SJCRH30 (cell line): ENCODE measurements around the gene RAB26. TPM values are rescaled to one million over a fixed set of nuclear protein-coding genes. Genes with fewer than 3 reads are reported as not detected.
A peak's percentile ranks its signal among the peaks of the same experiment; 100 is the strongest.
"Not testable (repeated sequence)": the region's sequence is repeated elsewhere in the genome, so short reads cannot be mapped to it uniquely, and the experiment has no call there.

Experiments
- DNase-seq, 2 experiments: peaks; one replicate each; pipeline ENCODE4 v3.0.0-alpha.2; 2015 to 2020
- H3K27ac ChIP-seq: fragments of 250-450 bp; sonication (Bioruptor Pico); 2 replicates; pipeline ENCODE4 v1.5.1; 2020; ENCODE audit warnings: mild to moderate bottlenecking, moderate library complexity
- H3K27me3 ChIP-seq: fragments of 250-450 bp; sonication (Bioruptor Pico); 2 replicates; pipeline ENCODE4 v1.5.1; 2020; ENCODE audit warnings: mild to moderate bottlenecking, moderate library complexity
- H3K36me3 ChIP-seq: fragments of 250-450 bp; sonication (Bioruptor Pico); 2 replicates; pipeline ENCODE4 v1.5.1; 2020; ENCODE audit warnings: mild to moderate bottlenecking, moderate library complexity
- H3K4me1 ChIP-seq: fragments of 250-450 bp; sonication (Bioruptor Pico); 2 replicates; pipeline ENCODE4 v1.5.1; 2020; ENCODE audit warnings: mild to moderate bottlenecking, moderate library complexity
- H3K4me3 ChIP-seq: fragments of 250-450 bp; sonication (Bioruptor Pico); 2 replicates; pipeline ENCODE4 v1.5.1; 2020; ENCODE audit warnings: mild to moderate bottlenecking, moderate library complexity
- H3K9me3 ChIP-seq: fragments of 250-450 bp; sonication (Bioruptor Pico); replicated peaks from 2 replicates; pipeline ENCODE4 v1.5.1; 2020; ENCODE audit warnings: mild to moderate bottlenecking, moderate library complexity
- total RNA-seq: library from RNA; depleted of rRNA; stranded (reverse); fragments of >200 nt; shearing (Covaris generic); gene quantifications from 2 replicates; pipeline ENCODE4 v1.2.3, GENCODE V29; 2014

RAB26 gene
- total RNA-seq, 1 experiment from 2014 or later: 1.0 TPM

DNA sequence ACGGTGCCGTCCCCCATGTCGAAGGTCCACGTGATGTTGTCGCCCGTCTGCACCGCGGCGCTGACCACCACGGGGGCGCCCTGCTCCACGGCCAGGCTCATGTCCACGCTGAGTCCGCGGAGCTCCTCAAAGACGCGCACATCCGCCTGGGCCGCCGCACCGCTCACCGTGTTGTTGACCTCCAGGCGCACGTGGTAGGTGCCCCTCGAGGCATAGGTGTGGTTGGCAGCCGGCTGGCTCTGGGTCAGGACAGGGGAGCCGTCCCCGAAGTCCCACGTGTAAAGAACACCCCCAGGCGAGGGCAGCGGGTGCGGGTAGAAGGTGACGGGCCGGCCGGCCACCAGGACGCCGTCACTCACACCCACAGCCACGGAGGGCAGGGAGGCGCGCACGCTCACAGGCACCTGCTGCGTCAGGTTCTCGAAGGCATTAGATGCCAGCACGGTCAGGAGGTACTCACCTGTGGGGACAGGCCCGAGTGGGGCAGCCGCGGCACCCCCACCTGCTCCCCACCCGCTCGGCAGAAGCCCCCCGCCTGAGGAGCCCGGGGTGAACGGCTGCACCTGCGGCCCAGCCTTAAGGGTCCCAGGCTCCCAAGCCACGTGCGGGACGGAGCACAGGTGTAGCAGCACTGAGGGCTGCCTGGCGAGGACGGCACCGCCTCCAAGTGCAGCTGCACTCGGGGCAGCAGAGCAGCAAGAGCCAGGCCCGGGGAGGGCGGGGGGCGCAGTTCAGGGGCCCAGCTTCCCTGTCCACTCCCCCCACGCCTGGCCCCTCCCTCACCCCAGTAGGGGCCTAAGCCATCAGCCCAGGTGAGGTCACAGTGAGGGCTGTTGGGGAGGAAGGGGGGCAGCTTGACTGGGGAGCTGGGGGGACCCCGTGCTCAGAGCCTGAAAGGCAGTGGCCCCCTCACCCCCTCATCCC lies 36.8 kb upstream of the RAB26 start:
- H3K4me3 ChIP-seq, H3K36me3 ChIP-seq: not testable (repeated sequence)

GRCh38 chr16:2112539-2113106 lies 35.8 kb upstream of the RAB26 start:
- not testable (repeated sequence) for H3K9me3 ChIP-seq, H3K27me3 ChIP-seq, DNase-seq, H3K27ac ChIP-seq, H3K4me3 ChIP-seq, H3K4me1 ChIP-seq, H3K36me3 ChIP-seq

More for the DNA sequence above, 36.8 kb upstream of the RAB26 start:
- not testable (repeated sequence) for H3K27ac ChIP-seq, H3K27me3 ChIP-seq, H3K4me1 ChIP-seq, H3K9me3 ChIP-seq, DNase-seq

- H3K36me3 ChIP-seq, DNase-seq, H3K4me1 ChIP-seq, H3K9me3 ChIP-seq, H3K4me3 ChIP-seq, H3K27ac ChIP-seq, H3K27me3 ChIP-seq: not testable (repeated sequence)
Measured at GRCh38 chr16:2114225-2114624, 34.2 kb upstream of the RAB26 start.

GRCh38 chr16:2114885-2115590 lies 33.4 kb upstream of the RAB26 start:
- H3K4me3 ChIP-seq: not testable (repeated sequence)

GRCh38 chr16:2115591-2115973 lies 32.8 kb upstream of the RAB26 start:
- no peaks in the 10 kb centered on the region for H3K36me3 ChIP-seq
- H3K4me1 ChIP-seq: no peaks in the 10 kb centered on the region
- no peaks in the 10 kb centered on the region for H3K9me3 ChIP-seq
- H3K27ac ChIP-seq: no peak overlapping the region
- H3K27me3 ChIP-seq: no peaks in the 10 kb centered on the region
- no peak for DNase-seq
- H3K4me3 ChIP-seq: no peak overlapping the region

More at GRCh38 chr16:2114885-2115590, 33.4 kb upstream of the RAB26 start:
- not testable (repeated sequence) for H3K4me1 ChIP-seq, DNase-seq, H3K36me3 ChIP-seq, H3K27ac ChIP-seq, H3K9me3 ChIP-seq, H3K27me3 ChIP-seq

- not testable (repeated sequence) for H3K36me3 ChIP-seq, DNase-seq, H3K27ac ChIP-seq, H3K4me3 ChIP-seq, H3K9me3 ChIP-seq, H3K4me1 ChIP-seq, H3K27me3 ChIP-seq
Measured at GRCh38 chr16:2116428-2116827, 32.0 kb upstream of the RAB26 start.

DNA sequence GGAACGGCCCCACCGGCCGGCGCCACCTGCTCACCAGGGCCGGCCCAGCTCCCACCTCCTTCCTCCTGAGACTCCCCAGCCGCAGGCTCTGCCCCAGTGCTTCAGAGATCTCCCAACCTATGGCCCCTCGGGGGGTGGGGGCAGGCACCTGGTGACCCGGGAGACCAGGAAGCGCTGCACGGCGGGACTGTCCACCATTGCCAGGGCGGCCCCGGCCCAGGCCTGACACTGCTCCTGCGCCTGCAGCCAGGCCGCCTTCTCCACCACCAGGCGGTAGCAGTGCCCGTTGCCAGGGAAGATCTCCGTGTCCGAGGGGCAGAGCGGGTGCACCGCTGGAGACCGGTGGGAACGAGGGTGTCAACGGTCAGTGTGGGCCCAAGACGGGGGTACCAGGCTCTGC lies 31.1 kb upstream of the RAB26 start:
- H3K36me3 ChIP-seq, H3K27me3 ChIP-seq, H3K27ac ChIP-seq, H3K9me3 ChIP-seq, DNase-seq, H3K4me1 ChIP-seq, H3K4me3 ChIP-seq: not testable (repeated sequence)

GRCh38 chr16:2117960-2118722 lies 30.3 kb upstream of the RAB26 start:
- H3K27me3 ChIP-seq, H3K4me3 ChIP-seq, H3K4me1 ChIP-seq, H3K36me3 ChIP-seq, H3K27ac ChIP-seq, DNase-seq, H3K9me3 ChIP-seq: not testable (repeated sequence)

DNA sequence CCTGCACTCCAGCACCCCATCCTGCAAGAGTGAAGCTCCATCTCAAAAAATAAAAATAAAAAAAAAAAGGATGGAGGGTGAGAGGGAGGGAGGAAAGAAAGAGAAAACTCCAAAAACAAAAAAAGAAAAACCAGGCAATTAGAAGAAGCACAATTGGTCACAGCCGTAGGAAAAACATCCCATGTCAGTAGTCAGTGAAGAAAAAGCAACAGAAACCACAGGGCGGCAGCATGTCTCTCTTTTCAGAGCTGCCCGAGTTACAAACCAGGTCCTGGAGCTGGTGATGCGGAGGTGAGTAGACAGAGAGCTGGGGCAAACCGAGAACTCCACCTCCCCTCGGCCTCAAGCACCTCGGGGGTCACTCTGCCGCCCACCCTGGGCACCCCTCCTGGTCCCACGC lies 27.1 kb upstream of the RAB26 start:
- not testable (repeated sequence) for H3K27me3 ChIP-seq, H3K4me1 ChIP-seq, H3K4me3 ChIP-seq, H3K9me3 ChIP-seq, H3K36me3 ChIP-seq, H3K27ac ChIP-seq, DNase-seq

DNA sequence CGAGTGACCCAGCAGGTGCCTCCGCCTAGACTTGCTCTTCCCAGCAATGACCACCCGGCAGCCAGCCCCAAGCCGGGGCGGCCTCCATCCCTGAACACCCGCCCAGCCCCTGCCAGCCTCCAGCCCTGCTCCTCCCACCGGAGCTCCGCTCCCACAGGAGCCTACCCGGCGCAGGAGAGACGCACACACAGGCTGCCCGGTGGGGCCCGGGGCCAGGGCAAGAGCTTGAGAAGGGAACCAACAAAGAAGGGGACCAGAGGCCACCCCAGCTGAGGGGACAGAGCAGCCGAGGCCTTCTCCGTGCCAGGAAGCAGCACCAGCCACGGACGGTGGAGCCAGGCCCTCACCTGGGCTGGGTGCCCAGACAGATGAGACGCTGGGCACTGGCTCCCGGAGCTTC lies 26.6 kb upstream of the RAB26 start:
- no peaks in the 10 kb centered on the region for H3K36me3 ChIP-seq
- H3K27ac ChIP-seq: no peak overlapping the region

DNA sequence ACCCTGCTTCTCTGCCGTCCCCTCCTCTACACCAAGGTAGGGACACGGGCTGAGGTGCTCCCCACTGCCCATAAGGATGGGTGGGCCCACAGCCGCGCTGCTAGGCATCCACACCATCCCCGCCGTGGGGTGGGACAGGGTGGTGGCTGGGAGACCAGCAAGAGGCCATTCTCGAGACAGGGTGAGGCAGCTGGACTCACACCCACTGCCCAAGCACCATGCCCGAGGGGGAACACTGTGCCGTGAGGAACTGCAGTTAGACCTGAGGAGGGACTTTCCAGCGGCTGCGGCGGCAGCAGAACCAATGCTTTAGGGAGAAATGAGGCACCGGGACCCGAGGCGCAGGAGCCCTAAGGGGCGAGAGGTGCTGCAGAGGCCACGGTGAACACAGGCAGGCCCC lies 26.0 kb upstream of the RAB26 start:
- no peak for DNase-seq
- no peaks in the 10 kb centered on the region for H3K27me3 ChIP-seq
- no peak overlapping the region for H3K4me3 ChIP-seq
- H3K36me3 ChIP-seq: no peaks in the 10 kb centered on the region
- 0 out of 2 replicates have a peak, but pooled peaks cover 2% of the 10 kb centered on the region for H3K4me1 ChIP-seq
- no peaks in the 10 kb centered on the region for H3K9me3 ChIP-seq
- H3K27ac ChIP-seq: no peak overlapping the region

More for the DNA sequence above, 26.6 kb upstream of the RAB26 start:
- Histone ChIP-seq H3K9me3 (no peaks in the 10 kb centered on the region), H3K4me1 (0 out of 2 replicates have a peak, but pooled peaks cover 2% of the 10 kb centered on the region), H3K27me3 (no peaks in the 10 kb centered on the region), H3K4me3 (no peak overlapping the region)
- DNase-seq: no peak

- not testable (repeated sequence) for H3K36me3 ChIP-seq, H3K4me1 ChIP-seq, H3K27me3 ChIP-seq, H3K4me3 ChIP-seq, H3K27ac ChIP-seq, DNase-seq, H3K9me3 ChIP-seq
Measured at GRCh38 chr16:2122934-2123683, 25.3 kb upstream of the RAB26 start.

- H3K36me3 ChIP-seq, H3K4me1 ChIP-seq: not testable (repeated sequence)
- H3K27ac ChIP-seq: peak overlapping the region; percentile 97
Measured at GRCh38 chr16:2123706-2124376, 24.6 kb upstream of the RAB26 start.

GRCh38 chr16:2124377-2124693 lies 24.1 kb upstream of the RAB26 start:
- not testable (repeated sequence) for DNase-seq, H3K27me3 ChIP-seq, H3K4me1 ChIP-seq, H3K36me3 ChIP-seq, H3K9me3 ChIP-seq
- peak overlapping the region; percentile 57 for H3K4me3 ChIP-seq
- peak overlapping the region; percentile 97 for H3K27ac ChIP-seq

More at GRCh38 chr16:2123706-2124376, 24.6 kb upstream of the RAB26 start:
- H3K9me3 ChIP-seq, DNase-seq, H3K27me3 ChIP-seq: not testable (repeated sequence)
- peak overlapping the region; percentile 57 for H3K4me3 ChIP-seq
